HUES48 (cell line): ENCODE data around the gene DIP2C.
"Not testable (repeated sequence)": the region's sequence is repeated elsewhere in the genome, so short reads cannot be mapped to it uniquely, and the experiment has no call there.

ENCODE experiments used
- H3K27ac ChIP-seq: one replicate; pipeline ENCODE4 v1.7.0; 2013; ENCODE audit warnings: low read depth, low read length, inconsistent platforms
- H3K27me3 ChIP-seq: 2 replicates; pipeline ENCODE4 v1.6.1; 2013; ENCODE audit warnings: mild to moderate bottlenecking, low read length; ENCODE audit not compliant: control insufficient read depth, insufficient read depth
- H3K36me3 ChIP-seq: 2 replicates; pipeline ENCODE4 v1.6.1; 2013; ENCODE audit warnings: low read length; ENCODE audit not compliant: control insufficient read depth, insufficient read depth
- H3K4me1 ChIP-seq: 2 replicates; pipeline ENCODE4 v1.6.1; 2013; ENCODE audit warnings: mild to moderate bottlenecking, low read length; ENCODE audit not compliant: control insufficient read depth, insufficient read depth
- H3K4me3 ChIP-seq: 2 replicates; pipeline ENCODE4 v1.5.1; 2013; ENCODE audit warnings: mild to moderate bottlenecking, low read depth, low read length
- H3K9ac ChIP-seq: 2 replicates; pipeline ENCODE4 v1.6.1; 2013; ENCODE audit warnings: mild to moderate bottlenecking, low read depth, low read length, moderate library complexity
- H3K9me3 ChIP-seq: 2 replicates; pipeline ENCODE4 v1.6.1; 2013; ENCODE audit warnings: low read length; ENCODE audit not compliant: control insufficient read depth, insufficient read depth

DIP2C gene

DNA sequence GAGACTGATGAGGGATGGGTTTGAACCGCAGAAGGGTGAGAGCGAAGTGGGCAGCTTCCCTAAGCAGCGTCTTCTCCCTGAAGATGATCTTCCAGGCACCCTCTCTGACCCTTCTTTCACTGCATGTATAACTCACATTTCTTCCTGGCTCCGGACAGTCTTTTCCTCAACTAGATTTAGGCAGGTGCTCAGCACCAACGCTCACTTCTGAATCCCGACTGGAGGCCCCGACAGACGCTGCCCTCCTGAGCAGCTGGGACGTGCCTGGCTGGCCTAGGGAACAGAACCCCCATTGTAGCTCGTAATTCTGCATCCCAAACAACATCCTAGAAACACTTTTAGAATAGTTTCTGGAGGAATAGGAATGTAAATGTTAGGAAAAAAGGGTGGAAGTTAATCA lies 206.6 kb downstream of the DIP2C start:
- H3K36me3 ChIP-seq = peaks cover 2% of the 10 kb centered on the region; the same call in 1 of the 2 replicates
- H3K9ac ChIP-seq = no peak overlapping the region
- H3K27me3 ChIP-seq = peaks cover 2% of the 10 kb centered on the region; the same call in 1 of the 2 replicates
- no peaks in the 10 kb centered on the region for H3K9me3 ChIP-seq
- H3K27ac ChIP-seq = no peak overlapping the region
- no peak overlapping the region for H3K4me3 ChIP-seq
- 0 out of 2 replicates have a peak, but pooled peaks cover 15% of the 10 kb centered on the region for H3K4me1 ChIP-seq

DNA sequence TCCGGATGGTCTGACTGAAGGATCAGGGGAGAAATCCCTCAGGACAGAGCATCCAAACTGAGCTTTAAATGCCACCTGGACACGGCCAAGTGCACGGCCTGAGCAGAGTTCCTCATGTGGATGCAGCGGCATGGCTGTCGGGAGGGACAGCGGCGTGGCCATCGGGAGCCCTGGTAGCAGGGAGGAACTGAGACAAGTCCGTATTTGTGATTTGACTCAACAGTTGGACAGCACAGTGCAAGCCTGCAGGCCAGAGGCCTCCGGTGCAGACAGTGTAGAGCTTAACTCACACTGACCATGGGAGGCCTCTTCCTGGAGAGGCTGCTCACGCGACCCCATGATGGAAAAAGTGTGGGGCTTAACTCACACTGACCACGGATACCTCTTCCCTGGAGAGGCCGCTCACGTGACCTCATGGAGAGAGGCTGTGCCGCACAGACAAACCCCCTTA lies 207.4 kb downstream of the DIP2C start:
- Histone ChIP-seq H3K9me3 (no peaks in the 10 kb centered on the region), H3K9ac (no peak overlapping the region), H3K27ac (no peak overlapping the region), H3K4me3 (no peak overlapping the region), H3K4me1 (0 out of 2 replicates have a peak, but pooled peaks cover 15% of the 10 kb centered on the region), H3K27me3 (peaks cover 2% of the 10 kb centered on the region; the same call in 1 of the 2 replicates), H3K36me3 (peaks cover 2% of the 10 kb centered on the region; the same call in 1 of the 2 replicates)

DNA sequence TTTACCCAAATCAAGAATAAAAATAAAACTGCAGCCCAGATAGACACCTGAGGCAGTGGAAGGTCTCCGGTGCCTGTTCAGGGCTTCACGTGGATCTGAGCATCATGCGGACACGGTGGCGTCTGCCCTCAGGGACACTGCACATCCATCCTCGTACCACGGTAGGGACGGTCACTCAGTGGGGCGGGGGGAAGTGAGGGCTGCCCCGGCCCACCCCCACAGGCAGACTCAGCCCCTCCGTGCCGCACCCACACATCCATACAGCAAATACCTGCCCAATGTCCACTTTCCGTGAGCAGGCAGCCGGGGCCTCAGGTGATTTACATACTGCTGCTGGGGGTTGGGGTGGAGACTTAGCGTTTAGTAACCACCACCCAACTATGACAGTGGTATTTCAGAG lies 207.8 kb downstream of the DIP2C start:
- Histone ChIP-seq H3K27me3 (peaks cover 2% of the 10 kb centered on the region; the same call in 1 of the 2 replicates), H3K4me3 (no peak overlapping the region), H3K9ac (no peak overlapping the region), H3K4me1 (0 out of 2 replicates have a peak, but pooled peaks cover 15% of the 10 kb centered on the region), H3K27ac (no peak overlapping the region), H3K9me3 (no peaks in the 10 kb centered on the region), H3K36me3 (peaks cover 2% of the 10 kb centered on the region; the same call in 1 of the 2 replicates)

DNA sequence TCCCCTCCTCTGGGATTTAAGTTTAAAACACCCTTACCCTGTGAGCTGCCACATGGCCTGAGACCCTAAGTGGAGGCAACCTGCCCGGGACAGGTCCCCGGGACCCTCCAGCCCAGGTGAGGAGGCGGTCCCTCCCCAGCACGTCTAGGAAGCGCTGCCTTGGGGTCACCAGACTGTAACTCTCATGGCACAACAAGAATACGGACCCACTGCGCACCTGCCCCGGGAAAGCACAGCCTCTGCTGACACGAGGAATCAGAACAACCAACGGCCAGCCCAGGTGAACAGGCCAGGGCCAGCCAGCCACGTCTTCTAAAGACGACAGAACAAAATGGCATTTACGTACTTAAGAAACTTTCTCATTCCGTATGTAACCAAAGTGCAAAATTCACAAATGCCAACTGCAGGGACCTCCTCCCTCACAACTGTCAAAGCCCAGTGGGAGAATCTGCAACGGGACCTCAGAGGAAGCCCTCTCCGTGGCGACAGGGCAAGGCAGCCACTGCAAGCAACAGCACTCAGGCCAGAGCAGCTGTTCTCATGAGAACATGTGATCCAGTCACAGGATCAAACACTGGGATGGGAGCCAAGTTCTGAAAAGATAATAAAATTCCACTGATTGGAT lies 208.4 kb downstream of the DIP2C start:
- Histone ChIP-seq H3K9me3 (no peaks in the 10 kb centered on the region), H3K27me3 (peaks cover 2% of the 10 kb centered on the region; the same call in 1 of the 2 replicates), H3K4me3 (no peak overlapping the region), H3K9ac (no peak overlapping the region), H3K4me1 (0 out of 2 replicates have a peak, but pooled peaks cover 15% of the 10 kb centered on the region), H3K27ac (no peak overlapping the region), H3K36me3 (peaks cover 2% of the 10 kb centered on the region; the same call in 1 of the 2 replicates)

DNA sequence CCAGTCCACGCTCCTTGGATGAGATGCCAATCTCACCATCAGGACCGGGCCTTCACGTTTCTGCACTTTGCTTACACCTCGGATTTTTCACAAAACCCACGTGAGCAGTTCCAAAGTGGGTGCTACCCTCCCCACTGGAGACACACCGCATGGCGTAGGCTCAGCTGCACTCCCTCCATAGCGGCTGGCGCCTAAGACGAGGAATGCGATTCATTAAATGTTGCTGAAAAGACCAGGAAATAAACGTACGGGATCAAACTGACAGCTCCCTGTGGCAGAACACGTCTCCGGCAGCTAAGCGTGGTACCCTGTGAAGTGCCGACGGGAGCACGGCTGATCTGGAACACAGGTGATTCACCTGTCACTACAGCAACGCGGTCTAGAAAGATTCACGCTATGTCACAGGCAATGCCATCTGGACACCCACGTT lies 209.0 kb downstream of the DIP2C start:
- Histone ChIP-seq H3K9ac (no peak overlapping the region), H3K4me1 (0 out of 2 replicates have a peak, but pooled peaks cover 13% of the 10 kb centered on the region), H3K27me3 (peaks cover 2% of the 10 kb centered on the region; the same call in 1 of the 2 replicates)

DNA sequence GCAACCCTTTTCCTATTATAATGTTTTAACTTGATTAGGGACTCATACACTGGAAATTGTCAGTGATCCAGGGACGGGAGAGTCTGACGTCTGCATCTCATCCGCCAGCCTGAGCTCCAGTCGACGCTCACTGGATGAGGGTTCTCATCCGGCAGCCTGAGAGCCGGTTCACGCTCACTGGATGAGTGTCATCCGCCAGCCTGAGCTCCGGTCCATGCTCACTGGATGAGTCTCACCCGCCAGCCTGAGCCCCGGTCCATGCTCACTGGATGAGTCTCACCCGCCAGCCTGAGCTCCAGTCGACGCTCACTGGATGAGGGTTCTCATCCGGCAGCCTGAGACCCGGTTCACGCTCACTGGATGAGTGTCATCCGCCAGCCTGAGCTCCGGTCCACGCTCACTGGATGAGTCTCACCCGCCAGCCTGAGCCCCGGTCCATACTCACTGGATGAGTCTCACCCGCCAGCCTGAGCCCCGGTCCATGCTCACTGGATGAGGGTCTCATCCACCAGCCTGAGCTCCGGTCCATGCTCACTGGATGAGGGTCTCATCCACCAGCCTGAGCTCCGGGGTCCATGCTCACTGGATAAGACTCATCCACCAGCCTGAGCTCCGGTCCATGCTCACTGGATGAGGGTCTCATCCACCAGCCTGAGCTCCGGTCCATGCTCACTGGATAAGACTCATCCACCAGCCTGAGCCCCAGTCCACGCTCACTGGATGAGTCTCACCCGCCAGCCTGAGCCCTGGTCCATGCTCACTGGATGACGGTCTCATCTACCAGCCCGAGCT lies 209.6 kb downstream of the DIP2C start:
- H3K4me3 ChIP-seq, H3K36me3 ChIP-seq, H3K9ac ChIP-seq, H3K27ac ChIP-seq, H3K9me3 ChIP-seq, H3K4me1 ChIP-seq, H3K27me3 ChIP-seq: not testable (repeated sequence)

More for the DNA sequence above, 209.0 kb downstream of the DIP2C start:
- Histone ChIP-seq H3K36me3 (peaks cover 2% of the 10 kb centered on the region; the same call in 1 of the 2 replicates), H3K27ac (no peak overlapping the region), H3K4me3 (no peak overlapping the region), H3K9me3 (no peaks in the 10 kb centered on the region)

DNA sequence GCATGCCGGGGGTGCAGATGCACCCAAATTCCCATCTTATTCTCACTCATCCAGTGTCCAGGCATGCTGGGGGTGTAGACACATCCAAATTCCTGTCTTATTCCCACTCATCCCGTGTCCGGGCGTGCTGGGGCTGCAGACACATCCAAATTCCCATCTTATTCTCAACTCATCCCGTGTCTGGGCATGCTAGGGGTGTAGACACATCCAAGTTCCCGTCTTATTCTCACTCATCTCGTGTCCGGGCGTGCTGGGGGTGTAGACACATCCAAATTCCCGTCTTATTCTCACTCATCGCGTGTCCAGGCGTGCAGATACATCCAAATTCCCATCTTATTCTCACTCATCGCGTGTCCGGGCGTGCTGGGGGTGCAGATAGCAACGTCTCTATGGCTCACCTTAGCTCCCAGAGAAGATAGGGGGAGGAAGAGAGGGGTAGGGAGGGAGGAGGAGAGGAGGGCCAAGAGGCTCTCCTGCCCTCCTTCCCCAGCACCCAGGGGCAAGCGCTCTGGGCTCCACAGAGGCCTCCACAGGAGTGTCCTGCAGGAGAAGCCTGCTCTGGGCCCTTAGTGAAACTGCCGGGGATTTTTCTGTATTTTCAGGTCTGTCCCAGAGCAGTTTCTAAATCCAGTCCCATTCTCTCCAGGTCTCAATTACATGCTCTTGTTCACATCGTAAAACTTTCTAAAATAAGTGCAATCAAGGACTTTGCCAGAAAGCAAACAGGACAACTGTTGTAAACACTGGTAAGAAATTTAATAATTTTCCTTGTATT lies 210.8 kb downstream of the DIP2C start:
- Histone ChIP-seq H3K36me3 (peaks cover 2% of the 10 kb centered on the region; the same call in 1 of the 2 replicates), H3K27ac (no peak overlapping the region), H3K9ac (no peak overlapping the region), H3K9me3 (no peaks in the 10 kb centered on the region), H3K27me3 (no peaks in the 10 kb centered on the region), H3K4me1 (no peaks in the 10 kb centered on the region), H3K4me3 (no peak overlapping the region)

DNA sequence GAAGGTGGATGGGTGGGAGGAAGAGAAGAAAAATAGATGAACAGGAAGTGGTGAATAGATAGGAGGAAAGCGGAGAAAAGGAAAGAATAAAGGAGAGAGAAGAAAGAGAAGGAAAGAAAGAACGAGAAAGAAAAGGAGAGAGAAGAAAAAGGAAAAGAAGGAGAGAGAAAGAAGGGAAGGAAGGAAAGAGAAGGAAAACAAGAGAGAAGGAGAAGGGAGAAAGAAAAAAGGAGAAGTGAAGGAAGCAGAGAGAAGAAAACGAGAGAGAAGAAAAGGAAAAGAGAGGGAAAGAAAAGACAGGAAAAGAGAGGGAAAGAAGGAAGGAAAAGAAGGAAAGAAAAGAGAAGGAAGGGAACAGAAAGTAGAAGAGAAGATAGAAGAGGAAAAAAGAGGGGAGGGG lies 211.8 kb downstream of the DIP2C start:
- Histone ChIP-seq H3K4me1 (no peaks in the 10 kb centered on the region), H3K4me3 (no peak overlapping the region), H3K36me3 (peaks cover 2% of the 10 kb centered on the region; the same call in 1 of the 2 replicates), H3K27ac (no peak overlapping the region), H3K27me3 (no peaks in the 10 kb centered on the region), H3K9me3 (no peaks in the 10 kb centered on the region), H3K9ac (no peak overlapping the region)

DNA sequence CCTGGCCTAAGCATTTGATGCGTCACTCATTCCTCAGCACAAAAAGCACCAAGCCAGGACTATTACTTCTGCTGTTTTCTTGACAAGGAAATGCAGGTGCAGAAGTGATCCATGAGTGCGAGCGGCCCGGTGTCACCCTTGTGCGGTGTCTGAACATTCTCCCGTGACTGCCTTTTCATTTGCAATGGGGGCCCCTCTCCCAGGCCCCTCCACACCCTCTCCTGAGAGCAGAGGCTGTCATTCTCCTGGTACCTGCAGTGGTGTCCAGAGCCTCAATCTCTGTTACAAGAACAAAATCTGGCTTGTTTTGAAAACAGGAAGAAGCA lies 213.1 kb downstream of the DIP2C start:
- H3K27ac ChIP-seq = no peak overlapping the region
- H3K36me3 ChIP-seq = no peaks in the 10 kb centered on the region
- H3K4me3 ChIP-seq = no peak overlapping the region
- no peak overlapping the region for H3K9ac ChIP-seq
- H3K4me1 ChIP-seq = no peaks in the 10 kb centered on the region
- H3K27me3 ChIP-seq = no peaks in the 10 kb centered on the region
- no peaks in the 10 kb centered on the region for H3K9me3 ChIP-seq

DNA sequence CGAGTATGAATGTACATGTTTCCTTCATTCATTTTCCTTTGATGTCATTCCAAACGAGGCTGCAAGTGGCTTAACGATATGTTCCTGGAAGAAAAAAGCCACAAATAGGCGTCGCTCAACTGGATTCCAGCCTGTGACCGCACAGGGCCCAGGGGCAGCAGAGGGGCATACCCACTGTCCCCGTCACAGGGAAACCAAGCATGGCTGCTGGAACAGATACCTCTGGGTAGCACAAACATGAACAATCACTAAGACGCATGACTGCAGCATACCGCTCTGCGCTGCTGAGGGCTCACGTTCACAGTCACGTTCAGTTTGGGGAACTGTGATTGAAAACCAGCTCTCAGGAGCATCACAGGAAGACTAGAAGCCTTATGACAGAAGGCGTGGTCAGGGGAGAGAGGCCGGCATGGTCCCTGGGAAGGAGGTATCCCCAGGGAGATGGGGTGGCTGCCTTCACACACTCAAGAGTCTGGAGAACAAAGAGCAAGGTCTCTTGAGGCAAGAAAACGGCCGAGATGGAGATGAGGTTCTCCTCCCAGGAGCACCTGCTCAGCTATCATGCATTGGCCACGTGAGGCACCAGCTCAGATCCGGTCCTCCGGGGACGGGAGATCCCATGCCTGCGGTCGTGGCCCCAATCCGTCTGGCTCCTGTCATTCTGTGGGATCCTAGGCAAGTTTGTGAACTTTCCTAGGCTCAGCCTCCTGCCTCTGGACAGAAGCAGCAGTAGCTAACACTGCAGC lies 213.6 kb downstream of the DIP2C start:
- no peaks in the 10 kb centered on the region for H3K4me1 ChIP-seq
- no peak overlapping the region for H3K9ac ChIP-seq
- no peak overlapping the region for H3K4me3 ChIP-seq
- H3K36me3 ChIP-seq = no peaks in the 10 kb centered on the region
- H3K9me3 ChIP-seq = no peaks in the 10 kb centered on the region
- no peaks in the 10 kb centered on the region for H3K27me3 ChIP-seq
- no peak overlapping the region for H3K27ac ChIP-seq
